Choroid plexus epithelial cell (primary cell): ENCODE measurements around the gene MPZL1.

Experiments used
- DNase-seq: peaks from one replicate; pipeline ENCODE4 v3.0.0-alpha.2; 2010; ENCODE audit warnings: low read depth
- H3K4me3 ChIP-seq: 2 replicates; pipeline ENCODE4 v1.5.1; 2011; ENCODE audit warnings: low read depth, mild to moderate bottlenecking, control low read depth, low read length, moderate library complexity
- TF ChIP-seq, protein P1 (sequence below): conservative IDR thresholded peaks from 2 replicates; pipeline ENCODE4 v1.5.1; 2011; ENCODE audit warnings: low read depth, mild to moderate bottlenecking, control low read depth, inconsistent platforms, low read length, moderate library complexity

The MPZL1 gene

DNA sequence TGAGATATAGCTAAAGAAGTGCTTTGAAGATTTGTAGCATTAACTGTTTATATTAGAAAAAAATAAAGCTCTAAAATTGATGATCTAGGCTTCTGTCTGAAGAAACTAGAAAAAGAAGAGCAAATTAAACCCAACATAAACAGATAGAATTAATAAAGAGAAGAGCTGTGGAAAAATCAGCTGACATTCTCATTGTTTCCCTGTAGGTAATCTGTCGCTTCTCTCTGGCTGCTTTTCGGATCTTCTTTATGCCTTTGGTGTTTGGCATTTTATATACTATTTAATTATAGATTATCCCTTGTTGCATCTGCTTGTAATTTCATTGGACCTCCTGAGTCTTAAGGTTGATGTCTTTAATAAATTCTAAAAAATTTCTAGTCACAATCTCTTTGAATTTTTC is 59.8 kb downstream of the MPZL1 start:
- TF ChIP-seq, protein P1, sequence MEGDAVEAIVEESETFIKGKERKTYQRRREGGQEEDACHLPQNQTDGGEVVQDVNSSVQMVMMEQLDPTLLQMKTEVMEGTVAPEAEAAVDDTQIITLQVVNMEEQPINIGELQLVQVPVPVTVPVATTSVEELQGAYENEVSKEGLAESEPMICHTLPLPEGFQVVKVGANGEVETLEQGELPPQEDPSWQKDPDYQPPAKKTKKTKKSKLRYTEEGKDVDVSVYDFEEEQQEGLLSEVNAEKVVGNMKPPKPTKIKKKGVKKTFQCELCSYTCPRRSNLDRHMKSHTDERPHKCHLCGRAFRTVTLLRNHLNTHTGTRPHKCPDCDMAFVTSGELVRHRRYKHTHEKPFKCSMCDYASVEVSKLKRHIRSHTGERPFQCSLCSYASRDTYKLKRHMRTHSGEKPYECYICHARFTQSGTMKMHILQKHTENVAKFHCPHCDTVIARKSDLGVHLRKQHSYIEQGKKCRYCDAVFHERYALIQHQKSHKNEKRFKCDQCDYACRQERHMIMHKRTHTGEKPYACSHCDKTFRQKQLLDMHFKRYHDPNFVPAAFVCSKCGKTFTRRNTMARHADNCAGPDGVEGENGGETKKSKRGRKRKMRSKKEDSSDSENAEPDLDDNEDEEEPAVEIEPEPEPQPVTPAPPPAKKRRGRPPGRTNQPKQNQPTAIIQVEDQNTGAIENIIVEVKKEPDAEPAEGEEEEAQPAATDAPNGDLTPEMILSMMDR = no peak
- DNase-seq = no peak
- H3K4me3 ChIP-seq = no peak overlapping the region

DNA sequence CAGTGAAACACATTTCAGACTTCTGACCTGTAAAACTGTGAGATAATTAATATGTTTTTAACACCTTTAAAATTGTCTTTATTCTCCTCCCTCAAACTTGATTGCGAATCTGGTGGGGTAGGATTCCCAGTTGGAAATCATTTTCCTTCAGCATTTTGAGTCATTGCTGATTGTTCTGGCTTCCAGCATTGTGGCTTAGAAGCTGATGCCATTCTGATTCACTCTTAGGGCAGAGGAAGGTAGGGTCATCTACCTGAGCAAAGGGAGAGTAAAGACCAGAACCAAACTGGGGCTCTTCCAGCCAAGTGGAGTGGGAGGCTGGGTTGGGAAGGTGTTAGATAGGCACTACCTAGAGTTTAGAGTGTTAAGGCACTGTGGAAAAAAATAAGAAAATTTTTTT is 61.2 kb downstream of the MPZL1 start:
- no peak overlapping the region for H3K4me3 ChIP-seq
- DNase-seq = no peak
- TF ChIP-seq, protein P1 = no peak

DNA sequence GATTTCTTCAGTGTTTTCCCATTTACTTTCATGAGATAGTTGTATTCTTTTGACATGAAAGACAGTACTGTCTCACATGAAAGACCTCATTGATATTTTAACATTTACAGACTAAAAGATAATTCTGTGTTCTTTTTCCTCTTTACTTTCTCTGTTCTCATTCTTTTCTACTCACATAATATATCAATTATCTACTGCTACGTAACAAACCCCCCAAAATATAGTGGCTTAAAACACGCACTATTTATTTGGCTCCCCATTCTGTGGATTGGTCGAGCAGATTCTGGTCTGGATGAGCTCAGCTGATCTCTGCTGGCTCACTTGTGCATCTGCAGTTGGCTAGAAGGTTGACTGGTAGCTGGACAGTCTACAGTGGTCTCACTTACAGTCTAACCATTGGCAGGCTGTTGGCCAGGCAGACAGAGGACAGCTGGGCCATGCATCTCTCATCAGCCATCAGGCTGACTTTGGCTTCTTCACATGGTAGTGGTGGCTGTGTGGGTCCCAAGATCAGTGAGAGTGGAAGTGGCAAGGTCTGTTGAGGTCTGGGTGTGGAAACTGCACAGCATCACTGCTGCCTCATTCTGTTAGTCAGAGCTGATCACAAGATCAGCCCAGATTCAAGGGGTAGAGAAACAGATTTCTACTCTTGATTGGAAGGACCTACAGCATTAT is 63.2 kb downstream of the MPZL1 start:
- H3K4me3 ChIP-seq = no peak overlapping the region
- DNase-seq = peak; percentile 30
- TF ChIP-seq, protein P1 = no peak

DNA sequence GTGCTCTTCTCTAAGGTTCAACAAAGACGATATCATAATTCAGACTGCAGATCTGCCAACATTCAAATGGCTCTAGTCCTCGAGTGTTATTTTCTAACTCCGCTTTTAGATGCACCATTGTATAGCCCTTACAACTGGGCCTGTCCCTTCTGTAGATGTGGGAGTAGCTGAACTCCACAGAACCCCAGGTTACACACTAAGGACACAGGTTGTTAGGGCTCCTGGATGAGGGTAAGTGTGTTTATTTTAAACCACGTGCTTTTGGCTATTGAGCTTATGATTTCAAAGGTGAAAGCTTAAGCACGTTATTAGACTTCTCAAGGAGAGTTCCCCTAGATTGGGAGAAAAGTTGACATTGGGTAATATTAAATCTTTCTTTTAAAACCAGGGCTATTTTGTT is 64.7 kb downstream of the MPZL1 start:
- DNase-seq = no peak
- no peak overlapping the region for H3K4me3 ChIP-seq
- TF ChIP-seq, protein P1 = no peak

DNA sequence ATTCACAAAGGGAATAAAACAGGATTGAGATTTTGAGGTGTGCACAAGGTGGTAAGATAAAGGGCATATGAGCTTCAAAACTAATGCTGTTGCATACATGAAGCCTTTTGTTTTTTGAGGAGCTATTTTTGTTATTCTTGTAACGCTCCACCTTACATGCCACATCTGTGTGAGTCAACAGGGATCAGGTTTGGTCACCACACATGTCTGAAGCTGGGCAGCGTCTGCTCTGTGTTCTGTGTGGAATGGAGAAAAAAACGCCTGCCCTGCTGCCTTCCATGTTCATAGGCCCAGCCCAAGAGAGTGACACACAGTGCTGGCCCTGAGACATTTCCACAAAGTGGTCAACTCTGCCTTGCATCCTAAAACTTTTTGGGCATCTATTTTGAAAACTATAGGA is 67.7 kb downstream of the MPZL1 start:
- TF ChIP-seq, protein P1 = no peak
- DNase-seq = peak; percentile 35
- no peak overlapping the region for H3K4me3 ChIP-seq

DNA sequence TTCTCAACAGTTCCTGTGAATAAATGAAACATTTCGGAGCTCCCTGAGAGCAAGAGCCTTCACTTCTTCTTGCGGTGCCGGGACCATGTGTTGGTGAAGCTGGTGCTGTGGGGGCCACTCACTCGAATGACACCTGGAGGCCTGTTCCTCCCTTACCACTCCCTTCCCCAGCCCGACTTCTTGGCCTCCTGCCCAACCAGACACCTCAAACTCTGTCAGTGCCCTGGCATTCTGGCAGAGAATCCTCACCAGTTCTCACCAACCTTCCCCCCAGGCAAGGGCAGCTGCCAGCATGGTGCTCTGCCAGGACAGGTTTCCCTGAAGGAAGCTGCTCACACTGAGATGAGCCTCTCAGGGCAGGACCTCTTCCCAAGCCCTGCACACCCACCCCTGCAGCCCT is 68.3 kb downstream of the MPZL1 start:
- no peak for DNase-seq
- no peak overlapping the region for H3K4me3 ChIP-seq
- TF ChIP-seq, protein P1 = no peak
